RPMI7951 (cell line): ENCODE results near the gene HGD. TPM values are rescaled to one million over a fixed set of nuclear protein-coding genes. Genes with fewer than 3 reads are reported as not detected.
A peak's percentile ranks its signal among the peaks of the same experiment; 100 is the strongest.
"Not testable (repeated sequence)": the region's sequence is repeated elsewhere in the genome, so short reads cannot be mapped to it uniquely, and the experiment has no call there.

Experiments used
- DNase-seq: peaks from one replicate; pipeline ENCODE4 v3.0.0-alpha.2; 2012; ENCODE audit warnings: low read depth
- total RNA-seq: library from RNA; depleted of rRNA; stranded (reverse); fragments of >200 nt; shearing (Covaris generic); gene quantifications from 2 replicates; pipeline ENCODE4 v1.2.3, GENCODE V29; 2014; rRNA removed

HGD gene
- total RNA-seq: 0.24 TPM in 1 of 2 replicates, not detected in the other

DNA sequence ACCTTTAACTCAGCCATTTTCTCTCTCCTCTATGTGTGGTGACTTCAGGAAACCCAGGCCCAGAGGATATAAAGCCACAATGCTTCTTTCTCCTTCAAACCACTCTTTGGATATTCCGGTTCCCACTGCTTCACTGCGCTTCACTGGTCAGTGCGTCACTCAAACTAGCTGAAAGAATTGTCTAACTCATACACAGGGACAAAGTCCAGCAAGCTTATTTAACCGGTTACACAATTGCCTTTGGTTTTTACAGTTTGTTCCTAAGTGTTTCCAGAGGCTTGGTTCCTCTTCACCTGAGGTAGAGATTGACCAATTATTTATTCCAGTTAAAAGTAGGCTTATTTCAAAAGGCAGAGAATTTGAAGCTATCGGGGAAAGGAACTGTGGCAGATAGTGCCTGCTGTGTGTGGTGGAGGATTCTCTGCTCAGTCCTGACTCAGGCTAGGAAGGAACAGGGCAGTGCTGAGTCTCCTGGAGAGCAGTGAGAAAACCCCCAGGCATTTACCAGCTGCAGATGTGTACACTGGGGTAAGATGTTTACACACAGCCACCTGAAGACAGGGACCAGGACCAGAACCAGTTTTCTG, at the start of gene HGD:
HGD (minus strand) TSS at position 145 of the 587 bp plus-strand sequence; CDS start at position 17, 128 bp downstream.
- DNase-seq: no peak

GRCh38 chr3:120730576-120731542, 48.8 kb upstream of the HGD start:
- DNase-seq: no peak

GRCh38 chr3:120726791-120727190, 44.8 kb upstream of the HGD start:
- DNase-seq: no peak

DNA sequence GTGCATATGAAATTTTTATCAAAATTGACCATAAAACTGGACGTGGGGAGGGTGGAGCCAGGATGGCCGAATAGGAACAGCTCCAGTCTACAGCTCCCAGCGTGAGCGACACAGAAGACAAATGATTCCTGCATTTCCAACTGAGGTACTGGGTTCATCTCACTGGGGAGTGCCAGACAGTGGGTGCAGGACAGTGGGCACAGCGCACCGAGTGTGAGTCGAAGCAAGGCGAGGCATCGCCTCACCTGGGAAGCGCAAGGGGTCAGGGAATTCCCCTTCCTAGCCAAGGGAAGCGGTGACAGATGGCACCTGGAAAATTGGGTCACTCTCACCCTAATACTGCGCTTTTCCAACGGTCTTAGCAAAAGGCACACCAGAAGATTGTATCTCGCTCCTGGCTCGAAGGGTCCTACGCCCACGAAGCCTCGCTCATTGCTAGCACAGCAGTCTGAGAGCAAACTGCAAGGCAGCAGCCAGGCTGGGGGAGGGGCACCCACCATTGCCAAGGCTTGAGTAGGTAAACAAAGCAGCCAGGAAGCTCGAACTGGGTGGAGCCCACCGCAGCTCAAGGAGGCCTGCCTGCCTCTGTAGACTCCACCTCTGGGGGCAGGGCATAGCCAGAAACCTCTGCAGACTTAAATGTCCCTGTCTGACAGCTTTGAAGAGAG, 37.3 kb upstream of the HGD start:
- DNase-seq: not testable (repeated sequence)

DNA sequence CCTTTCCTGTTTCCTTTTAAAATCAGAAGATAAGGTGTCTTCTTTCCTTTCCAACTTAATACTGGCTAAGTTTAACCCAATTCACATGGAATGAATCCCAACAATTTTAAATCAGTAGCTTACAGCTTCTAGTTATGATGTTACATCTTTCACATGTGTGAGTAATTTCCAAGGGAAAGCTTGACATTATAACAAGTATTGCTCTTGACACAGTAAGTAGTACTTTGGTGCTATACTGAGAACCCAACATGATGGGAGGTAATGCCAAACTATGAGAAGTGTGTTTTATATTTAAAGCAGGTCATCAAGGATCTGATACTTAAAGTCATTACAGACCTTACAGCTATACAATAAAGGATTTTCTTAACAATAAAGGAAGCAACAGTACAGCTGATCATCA, 31.2 kb upstream of the HGD start:
- no peak for DNase-seq

DNA sequence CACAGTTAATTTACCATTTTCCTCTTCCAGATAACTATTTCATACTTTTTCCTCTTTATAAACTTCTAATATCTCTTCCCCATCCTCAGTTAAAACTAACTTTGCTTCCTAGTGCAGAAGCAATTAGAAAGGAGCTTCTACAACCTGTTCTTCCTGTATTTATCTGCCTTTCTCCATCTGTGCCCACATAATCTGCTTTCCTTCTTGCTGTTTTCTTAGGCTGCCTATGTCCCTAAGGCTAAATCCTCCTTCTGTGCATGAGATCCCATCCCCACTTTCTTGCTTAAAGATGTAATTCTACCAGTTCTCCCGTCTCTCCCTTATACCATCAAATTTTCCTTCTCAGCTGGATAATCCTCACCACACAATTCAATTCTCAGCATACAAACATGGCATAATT, 28.3 kb upstream of the HGD start:
- no peak for DNase-seq

DNA sequence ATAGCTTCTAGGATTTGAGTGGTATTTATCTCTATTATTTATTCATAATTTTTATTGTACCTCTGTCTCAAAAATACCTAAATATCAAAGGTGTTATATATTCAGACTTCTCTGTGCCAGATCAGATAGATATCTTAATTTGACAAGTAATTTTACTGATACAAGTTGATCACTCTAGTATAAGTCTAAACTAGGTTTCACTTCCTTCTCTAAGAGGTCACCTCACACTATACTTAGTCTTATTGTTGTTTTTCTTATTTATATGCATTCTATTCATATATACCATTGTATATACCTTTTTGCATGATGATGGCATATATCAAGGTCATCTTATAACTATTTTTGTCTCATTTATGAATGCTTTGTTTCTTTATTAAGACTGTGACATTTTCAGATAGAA, 26.4 kb upstream of the HGD start:
- no peak for DNase-seq

DNA sequence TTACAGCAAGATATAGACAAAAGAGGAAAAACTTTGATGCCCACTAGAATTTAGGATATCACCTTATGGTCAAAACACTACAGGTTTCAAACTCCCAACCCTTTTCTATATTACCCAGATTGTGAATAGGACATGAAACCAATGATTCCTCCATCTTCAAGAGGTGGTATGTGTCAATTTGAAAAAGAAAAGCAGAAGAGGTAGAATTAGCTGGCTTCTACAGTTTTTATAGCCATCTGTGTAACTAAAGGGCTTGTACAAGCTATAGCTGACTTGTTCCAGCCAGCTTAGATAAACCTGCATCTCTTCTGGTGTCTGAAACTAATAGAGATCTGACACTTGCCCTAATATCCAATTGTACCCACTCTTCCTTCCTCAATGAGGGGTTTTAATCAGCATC, 24.9 kb upstream of the HGD start:
- DNase-seq: no peak

- DNase-seq: no peak
Observed at GRCh38 chr3:120705884-120706582, 24.0 kb upstream of the HGD start.

DNA sequence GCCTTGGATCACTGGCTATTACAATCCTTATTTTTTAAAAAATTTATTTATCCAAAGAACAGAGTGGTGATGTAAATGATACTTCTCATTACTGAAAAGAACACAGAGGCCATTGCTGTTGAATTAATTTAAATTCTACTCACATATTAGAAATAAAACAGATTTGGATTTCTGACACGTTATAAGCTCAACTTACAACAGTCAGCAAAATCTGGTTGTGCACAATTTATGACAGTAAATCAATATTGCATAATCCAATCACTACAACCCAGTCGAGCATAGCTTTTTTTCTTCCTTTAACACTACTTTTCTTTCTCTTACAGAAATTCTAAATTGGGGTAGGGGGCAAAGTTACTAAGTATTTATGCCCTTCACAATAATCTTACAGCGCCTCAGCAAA, 17.3 kb upstream of the HGD start:
- no peak for DNase-seq

- peak; percentile 51 for DNase-seq
Observed at GRCh38 chr3:120693439-120694171, 11.6 kb upstream of the HGD start.

DNA sequence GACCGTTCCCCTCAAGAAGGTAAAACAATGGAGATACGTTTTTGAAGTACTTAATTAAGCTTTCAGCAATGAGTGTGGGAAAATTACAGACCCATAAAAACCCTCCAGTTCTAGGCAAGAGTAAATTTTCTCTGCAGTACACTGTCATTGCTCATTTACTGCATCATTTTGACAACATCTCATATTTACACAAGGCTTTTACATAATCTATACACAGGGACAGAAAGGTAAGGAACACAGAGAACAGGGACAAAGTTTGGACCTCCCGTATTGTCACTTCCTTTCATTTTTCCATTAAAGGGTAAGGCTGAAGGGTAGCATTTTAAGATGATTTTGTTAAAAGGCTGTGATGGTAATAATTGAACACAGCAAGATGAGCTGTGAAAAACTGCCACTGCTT, 7.4 kb upstream of the HGD start:
- DNase-seq: no peak

DNA sequence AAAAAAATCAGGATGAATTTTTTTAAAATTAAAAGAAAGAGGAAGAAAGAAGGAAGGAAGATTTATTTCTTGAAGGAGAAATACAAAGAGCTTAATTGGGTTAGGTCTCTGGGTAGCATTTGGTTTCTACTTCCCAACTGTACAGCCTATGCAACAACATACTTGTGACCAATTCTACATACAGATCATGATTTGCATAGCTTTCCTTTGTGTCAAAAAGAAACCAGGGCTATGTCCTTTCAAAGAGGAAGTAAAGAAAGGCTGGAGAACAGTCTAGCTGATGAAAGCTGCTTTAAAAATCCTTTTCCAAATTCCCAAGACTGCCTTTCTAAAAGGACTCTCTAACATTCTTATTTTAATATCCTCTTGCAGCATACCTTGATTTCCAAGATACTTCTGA, 6.1 kb upstream of the HGD start:
- no peak for DNase-seq

GRCh38 chr3:120685411-120685810, 3.4 kb upstream of the HGD start:
- no peak for DNase-seq

DNA sequence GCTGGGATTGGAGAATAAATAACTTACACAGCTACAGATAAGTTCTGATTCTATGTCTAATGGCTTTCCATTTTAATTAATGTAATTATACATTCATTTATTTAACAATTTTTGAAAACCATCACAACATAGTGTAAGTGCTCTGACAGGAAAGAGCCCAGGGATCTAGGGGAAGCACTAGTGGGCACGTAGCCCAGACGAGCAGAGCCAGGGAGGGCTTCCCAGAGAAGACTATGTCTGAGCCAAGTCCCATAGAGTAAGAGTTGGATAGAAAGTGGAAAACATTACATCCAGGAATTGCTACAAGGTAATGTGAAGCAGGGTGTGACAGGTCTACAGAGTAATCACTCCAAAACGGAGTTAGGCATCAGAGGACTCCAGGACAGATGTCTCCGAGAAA, 2.9 kb upstream of the HGD start:
- no peak for DNase-seq

DNA sequence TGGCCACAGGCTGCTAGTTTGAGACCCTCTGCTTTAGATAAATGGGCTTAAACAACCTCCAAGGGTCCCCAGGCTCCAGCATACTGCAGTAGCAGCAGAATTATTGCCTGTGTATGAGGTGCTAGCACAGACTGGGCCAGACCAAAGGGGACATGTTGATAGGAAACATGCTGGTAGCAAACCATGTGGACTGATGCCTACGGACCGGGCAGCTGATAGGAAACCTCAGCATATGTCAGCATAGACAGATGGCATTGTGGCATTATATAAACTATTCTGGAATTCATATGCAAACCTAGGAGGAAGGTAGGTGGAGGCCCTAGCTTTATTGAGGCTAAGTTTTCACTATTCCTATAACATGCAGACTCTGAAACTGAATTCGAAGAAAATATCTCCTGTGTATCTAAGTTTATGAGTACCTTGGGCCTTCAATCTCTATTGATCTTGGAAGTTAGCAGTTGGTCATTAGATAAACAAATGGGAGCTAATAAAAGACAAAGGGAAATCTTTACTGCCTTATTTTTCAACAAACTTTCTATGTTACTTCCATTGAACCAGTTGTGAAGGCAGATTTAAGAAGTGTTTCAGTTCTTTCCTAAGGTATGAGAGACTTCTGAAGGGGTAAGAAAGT, 1.7 kb upstream of the HGD start:
- DNase-seq: no peak

- no peak for DNase-seq
Observed at GRCh38 chr3:120683213-120683612, 1.2 kb upstream of the HGD start.

DNA sequence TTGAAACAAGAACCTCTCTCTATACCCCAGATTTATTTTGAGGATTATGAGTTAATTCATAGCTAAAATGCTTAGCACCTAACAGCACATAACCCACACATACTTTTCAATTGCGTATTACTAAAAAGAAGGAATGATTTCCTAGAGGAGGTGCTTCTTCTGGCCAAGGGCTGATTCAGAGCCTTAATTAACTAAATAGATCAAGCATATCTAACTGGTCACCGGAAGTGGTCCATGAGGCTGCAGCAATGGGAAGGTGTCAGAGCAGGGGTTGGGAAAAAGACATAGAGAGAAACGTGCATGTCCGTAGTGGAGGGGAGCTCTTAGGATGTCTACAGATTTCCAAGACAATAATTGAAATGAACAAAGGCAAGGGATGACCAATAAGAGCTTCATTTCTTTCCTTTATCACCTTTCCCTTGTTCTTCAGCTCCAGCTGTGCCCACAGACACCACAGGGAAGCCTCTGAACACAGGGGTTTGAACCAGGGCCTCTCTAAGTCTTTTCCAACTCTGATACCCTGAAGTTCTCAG, 467 bp downstream of the HGD start:
- DNase-seq: no peak

DNA sequence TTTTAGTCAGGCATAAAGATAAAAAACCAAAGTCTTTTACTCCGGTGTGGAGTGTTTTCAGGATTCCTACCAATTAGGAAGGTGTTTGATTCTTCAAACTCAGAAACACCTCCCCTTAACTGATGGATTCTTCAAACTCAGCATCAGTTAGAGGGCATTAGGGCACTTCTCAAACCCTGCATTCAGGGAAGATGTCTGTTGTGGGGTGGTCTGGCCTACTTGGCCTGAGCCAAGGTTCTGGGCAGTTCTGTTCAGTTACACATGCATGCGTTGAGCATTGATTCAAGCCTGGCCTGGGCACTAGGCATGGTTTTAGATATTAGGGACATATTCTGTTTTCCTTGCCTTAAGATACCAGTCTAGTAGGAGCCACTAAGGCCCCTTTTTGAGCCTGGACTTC, 1.0 kb downstream of the HGD start:
- no peak for DNase-seq

DNA sequence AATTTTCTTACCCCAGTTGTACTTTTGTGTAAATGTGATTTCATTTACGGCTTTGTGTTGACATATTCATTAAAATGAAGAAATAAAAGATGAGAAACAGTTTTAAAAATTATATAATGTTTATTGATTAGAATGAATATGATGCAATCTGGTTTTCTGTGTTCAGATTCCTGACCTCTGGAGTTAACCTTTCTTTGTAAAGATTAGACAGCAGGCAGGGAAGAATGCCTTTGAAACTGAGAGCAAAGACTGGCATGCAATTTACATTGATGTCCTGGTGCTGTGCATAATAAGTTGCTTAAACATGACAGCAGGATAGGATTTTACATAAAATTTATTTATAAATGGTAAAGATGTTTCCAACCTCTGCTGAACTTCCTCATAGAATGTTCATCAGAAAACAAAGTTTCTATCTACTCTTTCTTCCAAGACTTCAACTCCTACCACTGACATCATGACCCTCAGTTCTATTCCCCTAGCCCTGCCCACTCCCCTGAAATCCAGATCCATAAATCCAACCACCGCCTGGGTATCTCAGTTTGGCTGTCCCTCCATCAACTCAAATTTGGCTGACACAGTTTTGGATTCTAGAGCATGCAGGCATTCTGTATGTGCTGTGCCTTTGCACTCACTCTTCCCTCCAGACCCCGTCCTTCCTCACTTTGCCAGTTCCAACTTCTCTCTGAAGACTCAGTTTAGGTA, 1.7 kb downstream of the HGD start:
- no peak for DNase-seq
